Measurements from ENCODE around the gene KRT75.
A peak's percentile ranks its signal among the peaks of the same experiment; 100 is the strongest.

KRT75 gene

GRCh38 chr12:52404951-52405350 lies 29.2 kb downstream of the KRT75 start:
- Histone ChIP-seq H3K4me1 (ENCODE audit: control insufficient read depth, insufficient read depth, low read length) (no peaks in the 10 kb centered on the region), H3K4me3 (ENCODE audit: low read depth, low read length) (no peak overlapping the region), H3K36me3 (ENCODE audit: control insufficient read depth in 2 of 2, insufficient read depth in 1 of 2, low read length in 2 of 2) (no peaks in the 10 kb centered on the region), H3K9me3 (ENCODE audit: control insufficient read depth, insufficient read depth, low read depth, low read length) (no peaks in the 10 kb centered on the region), H3K27ac (ENCODE audit: extremely low read depth, low read depth, low read length) (no peak overlapping the region)
- CTCF ChIA-PET: interaction anchor here (0.6 to 4.7 kb wide), 2 partner anchors 10 to 116 kb away, joined by 8 to 26 read pairs; no protein-coding TSS in a partner anchor
- POLR2A ChIA-PET: no interaction called here
- TF ChIP-seq CTCF (tag by site-specific recombination; IDR thresholded peaks at IDR 0.05) (peak; percentile 46), ZNF837 (tag by site-specific recombination; IDR thresholded peaks at IDR 0.05) (no peak)

DNA sequence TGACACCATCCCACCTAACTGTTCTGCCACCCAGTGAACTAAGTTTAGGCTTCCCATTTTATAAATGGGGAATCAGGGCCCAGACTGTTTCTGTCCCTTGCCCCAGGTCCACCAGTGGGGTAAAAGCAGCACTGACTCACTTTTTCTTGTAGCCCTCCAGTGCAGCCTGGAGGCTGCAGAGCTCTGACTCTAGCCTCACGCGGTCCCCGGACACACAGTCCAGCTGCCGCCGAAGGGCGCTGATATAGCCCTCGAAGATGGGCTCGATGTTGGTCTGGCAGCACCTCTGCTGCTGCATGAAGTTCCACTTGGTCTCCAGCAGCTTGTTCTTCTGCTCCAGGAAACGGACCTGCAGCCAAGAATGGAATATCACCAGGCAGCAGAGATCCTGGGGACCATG lies 30.6 kb downstream of the KRT75 start:
- no peak overlapping the region for H3K4me3 ChIP-seq (ENCODE audit: low read depth, low read length)
- no peaks in the 10 kb centered on the region for H3K36me3 ChIP-seq (ENCODE audit: control insufficient read depth in 2 of 2, insufficient read depth in 1 of 2, low read length in 2 of 2)
- no peaks in the 10 kb centered on the region for H3K9me3 ChIP-seq (ENCODE audit: control insufficient read depth, insufficient read depth, low read depth, low read length)
- CTCF ChIA-PET: interaction anchor here (0.6 to 4.7 kb wide), 5 partner anchors 8 to 467 kb away, joined by 3 to 26 read pairs (median 3); no protein-coding TSS in a partner anchor
- POLR2A ChIA-PET: no interaction called here
- no peak overlapping the region for H3K27ac ChIP-seq (ENCODE audit: extremely low read depth, low read depth, low read length)
- TF ChIP-seq, protein P1, sequence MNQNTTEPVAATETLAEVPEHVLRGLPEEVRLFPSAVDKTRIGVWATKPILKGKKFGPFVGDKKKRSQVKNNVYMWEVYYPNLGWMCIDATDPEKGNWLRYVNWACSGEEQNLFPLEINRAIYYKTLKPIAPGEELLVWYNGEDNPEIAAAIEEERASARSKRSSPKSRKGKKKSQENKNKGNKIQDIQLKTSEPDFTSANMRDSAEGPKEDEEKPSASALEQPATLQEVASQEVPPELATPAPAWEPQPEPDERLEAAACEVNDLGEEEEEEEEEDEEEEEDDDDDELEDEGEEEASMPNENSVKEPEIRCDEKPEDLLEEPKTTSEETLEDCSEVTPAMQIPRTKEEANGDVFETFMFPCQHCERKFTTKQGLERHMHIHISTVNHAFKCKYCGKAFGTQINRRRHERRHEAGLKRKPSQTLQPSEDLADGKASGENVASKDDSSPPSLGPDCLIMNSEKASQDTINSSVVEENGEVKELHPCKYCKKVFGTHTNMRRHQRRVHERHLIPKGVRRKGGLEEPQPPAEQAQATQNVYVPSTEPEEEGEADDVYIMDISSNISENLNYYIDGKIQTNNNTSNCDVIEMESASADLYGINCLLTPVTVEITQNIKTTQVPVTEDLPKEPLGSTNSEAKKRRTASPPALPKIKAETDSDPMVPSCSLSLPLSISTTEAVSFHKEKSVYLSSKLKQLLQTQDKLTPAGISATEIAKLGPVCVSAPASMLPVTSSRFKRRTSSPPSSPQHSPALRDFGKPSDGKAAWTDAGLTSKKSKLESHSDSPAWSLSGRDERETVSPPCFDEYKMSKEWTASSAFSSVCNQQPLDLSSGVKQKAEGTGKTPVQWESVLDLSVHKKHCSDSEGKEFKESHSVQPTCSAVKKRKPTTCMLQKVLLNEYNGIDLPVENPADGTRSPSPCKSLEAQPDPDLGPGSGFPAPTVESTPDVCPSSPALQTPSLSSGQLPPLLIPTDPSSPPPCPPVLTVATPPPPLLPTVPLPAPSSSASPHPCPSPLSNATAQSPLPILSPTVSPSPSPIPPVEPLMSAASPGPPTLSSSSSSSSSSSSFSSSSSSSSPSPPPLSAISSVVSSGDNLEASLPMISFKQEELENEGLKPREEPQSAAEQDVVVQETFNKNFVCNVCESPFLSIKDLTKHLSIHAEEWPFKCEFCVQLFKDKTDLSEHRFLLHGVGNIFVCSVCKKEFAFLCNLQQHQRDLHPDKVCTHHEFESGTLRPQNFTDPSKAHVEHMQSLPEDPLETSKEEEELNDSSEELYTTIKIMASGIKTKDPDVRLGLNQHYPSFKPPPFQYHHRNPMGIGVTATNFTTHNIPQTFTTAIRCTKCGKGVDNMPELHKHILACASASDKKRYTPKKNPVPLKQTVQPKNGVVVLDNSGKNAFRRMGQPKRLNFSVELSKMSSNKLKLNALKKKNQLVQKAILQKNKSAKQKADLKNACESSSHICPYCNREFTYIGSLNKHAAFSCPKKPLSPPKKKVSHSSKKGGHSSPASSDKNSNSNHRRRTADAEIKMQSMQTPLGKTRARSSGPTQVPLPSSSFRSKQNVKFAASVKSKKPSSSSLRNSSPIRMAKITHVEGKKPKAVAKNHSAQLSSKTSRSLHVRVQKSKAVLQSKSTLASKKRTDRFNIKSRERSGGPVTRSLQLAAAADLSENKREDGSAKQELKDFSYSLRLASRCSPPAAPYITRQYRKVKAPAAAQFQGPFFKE (tag by site-specific recombination; IDR thresholded peaks at IDR 0.05; ENCODE audit: borderline replicate concordance): no peak
- TF ChIP-seq ZNF24 (tag by site-specific recombination; IDR thresholded peaks at IDR 0.05) (no peak), ZSCAN16 (tag by site-specific recombination; IDR thresholded peaks at IDR 0.05) (no peak), ZSCAN30 (tag by site-specific recombination; IDR thresholded peaks at IDR 0.05) (no peak), ZNF391 (tag by site-specific recombination; IDR thresholded peaks at IDR 0.05; ENCODE audit: borderline replicate concordance, low read depth) (no peak), ZBTB10 (tag by site-specific recombination; IDR thresholded peaks at IDR 0.05) (no peak), ZBTB48 (tag by site-specific recombination; IDR thresholded peaks at IDR 0.05) (no peak), REPIN1 (tag by site-specific recombination; IDR thresholded peaks at IDR 0.05; ENCODE audit: low read depth) (no peak), HOXC10 (CRISPR knock-in tag; IDR thresholded peaks at IDR 0.05) (no peak), ZNF521 (tag by site-specific recombination; IDR thresholded peaks at IDR 0.05) (no peak), ZBTB21 (tag by site-specific recombination; IDR thresholded peaks at IDR 0.05) (no peak), ZNF701 (tag by site-specific recombination; IDR thresholded peaks at IDR 0.05) (no peak), ZNF707 (tag by site-specific recombination; IDR thresholded peaks at IDR 0.05) (no peak), ZNF677 (tag by site-specific recombination; IDR thresholded peaks at IDR 0.05) (no peak), ZNF548 (tag by site-specific recombination; IDR thresholded peaks at IDR 0.05) (no peak), ZNF140 (tag by site-specific recombination; IDR thresholded peaks at IDR 0.05) (no peak)
- no peaks in the 10 kb centered on the region for H3K4me1 ChIP-seq (ENCODE audit: control insufficient read depth, insufficient read depth, low read length)

Measured in HEK293 (cell line).